Left kidney (tissue), 2 donors: Measurements from ENCODE around the gene CIAO1. TPM values are rescaled to one million over a fixed set of nuclear protein-coding genes. Genes with fewer than 3 reads are reported as not detected.
"Not testable (repeated sequence)": the region's sequence is repeated elsewhere in the genome, so short reads cannot be mapped to it uniquely, and the experiment has no call there.

Experiments used
- DNase-seq: peaks from one replicate; pipeline ENCODE4 v3.0.0-alpha.2; 2013
- polyA plus RNA-seq: library from polyadenylated mRNA; unstranded; fragments of 120-200 nt; gene quantifications from one replicate; pipeline ENCODE4 v1.2.1, GENCODE V29; 2013; ENCODE audit not compliant: insufficient read length

The CIAO1 gene
- polyA plus RNA-seq, 1 donor = 83.6 TPM

DNA sequence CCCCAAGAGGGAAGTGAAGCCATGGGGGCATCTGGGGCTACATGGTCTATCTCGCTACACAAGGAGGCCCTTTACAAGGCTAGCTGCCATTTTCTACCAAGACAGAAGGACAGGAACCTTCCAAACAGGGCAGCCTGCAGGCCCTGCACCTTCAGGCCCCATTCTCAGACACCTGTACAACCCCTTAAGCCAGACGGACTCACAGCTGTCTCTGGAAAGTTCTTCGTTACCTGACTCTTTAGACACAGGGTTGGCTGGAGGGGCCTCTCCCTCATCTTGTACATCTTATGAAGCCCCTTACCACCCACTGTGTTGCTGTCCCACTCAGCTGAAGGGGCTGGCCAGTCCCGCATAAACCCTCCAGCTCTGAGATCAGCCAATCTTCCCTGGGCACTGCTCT is 17.4 kb upstream of the CIAO1 start:
- no peak for DNase-seq

DNA sequence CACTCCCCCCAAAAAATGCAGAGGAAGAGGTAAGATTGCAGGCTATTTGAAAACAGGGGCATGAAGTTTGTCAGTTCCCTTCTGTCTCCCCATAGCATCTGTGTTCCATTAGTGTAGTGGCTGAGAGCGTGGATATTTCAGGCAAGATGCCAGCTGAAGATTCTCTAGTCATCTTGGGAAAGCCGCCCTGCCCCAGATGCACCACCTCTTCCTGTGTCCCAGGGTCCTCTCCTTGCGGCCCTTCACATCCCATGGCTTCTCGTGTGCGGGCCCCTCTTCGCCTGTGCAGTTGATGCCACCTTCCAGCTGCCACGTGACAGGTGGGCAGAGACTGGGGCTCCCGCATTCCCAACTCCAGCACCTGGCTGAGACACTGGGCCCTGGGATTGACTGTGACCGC is 16.4 kb upstream of the CIAO1 start:
- no peak for DNase-seq

DNA sequence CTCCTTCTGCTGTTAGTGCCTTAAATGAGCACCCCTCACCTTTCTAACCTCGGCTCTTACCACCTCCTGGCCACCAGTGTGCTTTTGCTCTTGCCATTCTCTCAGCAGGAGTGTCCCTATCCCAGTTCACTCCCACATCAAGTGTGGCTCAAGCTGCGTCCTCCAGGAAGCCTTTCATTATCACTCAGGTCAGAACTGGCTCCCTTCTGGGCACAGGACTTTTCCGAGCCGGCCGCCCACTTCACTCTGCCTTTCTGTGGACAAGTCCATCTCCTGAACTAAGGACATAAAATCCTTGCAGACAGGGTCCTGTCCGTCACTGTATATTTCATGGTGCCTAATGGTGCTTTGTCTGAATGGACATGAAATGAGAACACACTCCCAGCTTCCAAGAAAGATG is 15.8 kb upstream of the CIAO1 start:
- DNase-seq = no peak

DNA sequence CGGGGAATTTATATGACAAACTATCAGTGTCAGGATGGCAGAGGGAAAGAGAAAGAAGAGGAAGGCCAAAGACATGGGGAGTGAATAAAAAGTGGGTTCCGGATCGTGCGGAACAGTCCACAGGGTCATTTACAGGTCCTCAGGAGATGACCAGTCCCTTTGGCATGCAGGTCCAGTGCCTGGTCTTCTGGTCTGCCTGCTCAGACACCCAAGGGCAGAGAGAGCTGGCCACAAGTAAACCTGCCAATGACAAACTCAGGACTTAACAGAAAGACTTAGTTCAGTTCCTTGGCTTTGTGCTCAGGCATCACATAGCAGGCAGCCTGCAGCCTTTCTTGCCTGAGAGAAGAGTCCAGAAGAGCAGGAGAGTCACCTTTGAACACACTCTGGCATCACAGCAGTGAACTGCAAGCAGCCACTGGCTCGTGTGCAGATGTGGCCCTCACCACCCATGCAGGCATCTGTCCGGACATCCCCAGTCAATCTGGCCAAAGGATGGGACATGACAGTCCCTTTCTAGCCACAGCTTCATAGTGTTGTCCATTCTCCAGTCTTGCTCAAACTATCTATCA is 14.2 kb upstream of the CIAO1 start:
- DNase-seq = peak; percentile 82

DNA sequence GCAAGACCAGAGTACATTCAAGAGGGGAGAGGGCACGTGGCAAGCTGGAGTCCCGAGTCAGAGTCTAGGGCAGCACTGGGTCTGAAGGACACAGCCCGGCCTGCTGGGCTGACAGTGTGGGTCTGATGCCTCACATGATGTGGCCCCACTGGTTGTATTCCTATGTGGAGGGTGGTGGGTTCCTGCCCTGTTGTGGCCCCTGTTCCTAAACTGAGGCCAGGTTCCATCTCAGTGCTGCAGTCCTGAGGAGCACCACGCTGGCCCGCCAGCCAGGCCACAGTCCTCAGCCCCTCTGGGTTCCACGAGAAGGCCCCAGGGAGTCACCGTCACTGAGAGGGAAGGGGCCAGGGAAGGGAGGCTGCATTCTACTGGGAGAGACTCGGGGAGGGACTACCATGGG is 13.5 kb upstream of the CIAO1 start:
- no peak for DNase-seq

DNA sequence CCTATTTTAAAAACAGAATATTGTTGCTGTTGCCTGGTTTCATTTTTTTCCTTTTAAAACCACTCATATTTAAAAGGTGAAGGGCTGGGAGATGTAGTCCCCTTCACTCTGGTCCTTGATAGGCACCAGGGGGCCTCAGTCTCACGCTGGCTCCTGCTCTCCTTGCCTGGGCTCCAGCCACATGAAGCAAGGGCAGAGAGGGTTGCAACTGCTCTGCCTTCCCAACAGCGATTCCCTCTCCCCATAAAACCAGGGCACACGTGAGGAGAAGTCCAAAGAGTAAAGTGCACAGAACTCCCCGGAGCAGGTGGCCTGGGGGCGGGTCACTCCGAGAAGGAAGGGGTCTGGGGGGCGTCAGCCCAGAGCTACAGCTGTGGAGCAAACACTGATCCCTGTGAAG is 13.0 kb upstream of the CIAO1 start:
- DNase-seq = no peak

DNA sequence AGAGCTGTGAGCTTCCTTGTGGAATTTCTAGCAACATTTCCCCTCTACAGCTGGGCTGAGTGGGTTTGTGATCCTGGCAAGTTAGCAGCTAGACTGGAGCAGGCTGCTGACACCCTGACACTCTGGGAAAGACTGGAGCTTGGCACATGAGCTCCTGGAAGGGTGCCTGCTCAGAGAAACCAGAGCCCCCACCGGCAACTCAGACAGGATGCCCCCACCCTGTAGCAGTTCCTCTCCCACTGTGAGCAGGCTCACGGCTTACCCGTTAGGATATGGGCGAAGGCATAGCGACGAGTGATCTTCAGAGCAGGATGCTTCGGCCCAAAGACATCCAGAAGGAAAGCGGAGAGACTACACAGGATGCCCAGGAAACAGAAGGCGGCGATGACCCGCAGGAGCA is 11.5 kb upstream of the CIAO1 start:
- no peak for DNase-seq

DNA sequence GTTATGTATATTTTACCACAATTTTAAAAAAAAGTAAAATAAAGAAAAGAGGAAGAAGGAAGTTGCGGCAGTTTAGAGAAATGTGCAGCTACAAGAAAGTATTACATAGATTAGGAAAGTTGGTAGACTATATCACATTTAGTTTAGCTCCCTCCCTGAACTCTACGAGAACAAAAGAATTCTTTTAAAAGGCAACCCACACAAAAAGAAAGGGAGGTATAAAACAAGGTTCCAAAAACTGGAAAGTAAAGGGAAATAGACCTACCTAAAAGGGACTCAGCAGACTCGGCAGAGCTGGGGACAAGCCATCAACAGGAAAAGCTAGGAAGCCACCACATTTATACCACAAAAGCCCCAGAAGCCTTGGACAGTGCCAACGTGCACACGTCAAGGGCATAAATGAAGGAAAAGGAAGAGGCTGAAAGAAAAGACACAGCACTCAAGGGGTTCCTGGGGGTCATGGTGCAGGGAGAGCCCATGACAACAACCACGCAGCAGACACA is 9.4 kb upstream of the CIAO1 start:
- DNase-seq = no peak

DNA sequence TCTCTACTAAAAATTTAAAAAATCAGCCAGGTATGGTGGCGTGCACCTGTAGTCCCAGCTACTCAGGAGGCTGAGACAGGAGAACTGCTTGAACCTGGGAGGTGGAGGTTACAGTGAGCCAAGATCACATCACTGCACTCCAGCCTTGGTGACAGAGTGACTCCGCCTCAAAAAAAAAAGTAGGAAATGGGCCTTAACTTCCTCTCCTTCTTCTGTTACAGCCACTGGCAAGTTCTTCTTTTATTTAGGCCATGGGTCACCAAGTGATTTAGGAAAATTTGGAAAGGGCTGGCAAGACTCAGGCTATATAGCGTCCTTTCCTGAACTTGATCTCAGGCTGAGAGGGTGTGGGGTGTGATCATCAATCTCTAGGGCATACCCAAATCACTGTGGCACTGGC is 8.3 kb upstream of the CIAO1 start:
- not testable (repeated sequence) for DNase-seq

DNA sequence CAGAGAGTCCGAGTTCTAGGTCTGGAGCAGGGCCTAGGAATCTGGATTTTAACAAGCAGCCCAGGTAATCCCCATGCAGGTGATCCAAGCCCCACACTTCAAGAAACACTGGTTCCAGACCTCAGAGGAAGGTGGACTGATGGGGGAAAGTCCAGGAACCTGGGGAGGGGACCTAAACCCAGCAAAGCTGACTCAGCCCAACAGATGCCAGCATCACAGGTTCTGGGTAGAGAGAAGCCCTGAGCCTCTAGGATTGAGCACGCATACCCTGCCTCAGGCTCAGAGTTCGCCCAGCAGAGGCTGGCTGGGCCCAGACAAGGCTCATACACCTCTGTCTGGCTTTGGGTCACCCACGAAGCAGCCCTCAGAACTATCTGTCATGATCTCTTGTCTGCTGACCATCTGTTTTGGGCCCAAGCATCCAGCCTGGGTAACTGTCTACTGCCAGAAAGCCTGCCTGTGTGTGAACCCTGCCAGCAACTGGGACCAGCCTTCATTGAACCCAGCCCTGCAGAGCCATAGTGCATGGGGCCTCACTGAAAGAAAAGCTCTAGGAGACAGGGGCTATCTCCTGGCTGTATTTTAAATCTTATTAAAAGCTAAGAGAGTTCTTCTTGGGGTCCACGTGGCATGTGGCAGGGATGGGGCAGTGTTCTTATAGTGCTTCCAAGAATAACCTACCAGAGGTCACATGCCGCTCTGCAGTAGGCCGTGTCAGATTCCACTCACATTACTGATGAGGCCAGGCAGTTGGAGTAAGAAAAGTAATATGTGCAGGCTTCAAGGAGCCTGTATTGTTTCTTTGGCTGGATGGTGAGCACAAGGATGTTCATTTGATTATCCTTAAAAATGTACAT is 7.6 kb upstream of the CIAO1 start:
- no peak for DNase-seq

DNA sequence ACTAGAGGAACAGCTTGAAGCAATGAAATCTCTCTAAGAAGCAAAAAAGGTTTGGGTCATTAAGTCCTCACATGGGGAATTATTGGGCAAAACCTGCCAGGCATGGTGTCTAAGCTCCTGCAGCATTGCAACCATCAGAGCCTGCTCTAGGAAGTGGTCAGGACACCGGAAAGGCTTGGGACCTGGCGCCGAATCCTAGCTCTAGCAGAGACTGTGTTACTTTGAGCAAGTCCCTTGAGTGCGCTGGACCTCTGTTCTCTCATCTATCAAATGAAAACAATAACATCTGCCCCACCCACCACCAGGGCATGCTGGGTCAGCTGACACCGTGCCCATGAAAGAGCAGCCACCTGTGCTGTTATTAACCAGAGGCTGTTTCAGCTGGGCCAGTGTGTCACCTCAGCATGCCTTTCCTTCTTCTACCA is 6.5 kb upstream of the CIAO1 start:
- no peak for DNase-seq

DNA sequence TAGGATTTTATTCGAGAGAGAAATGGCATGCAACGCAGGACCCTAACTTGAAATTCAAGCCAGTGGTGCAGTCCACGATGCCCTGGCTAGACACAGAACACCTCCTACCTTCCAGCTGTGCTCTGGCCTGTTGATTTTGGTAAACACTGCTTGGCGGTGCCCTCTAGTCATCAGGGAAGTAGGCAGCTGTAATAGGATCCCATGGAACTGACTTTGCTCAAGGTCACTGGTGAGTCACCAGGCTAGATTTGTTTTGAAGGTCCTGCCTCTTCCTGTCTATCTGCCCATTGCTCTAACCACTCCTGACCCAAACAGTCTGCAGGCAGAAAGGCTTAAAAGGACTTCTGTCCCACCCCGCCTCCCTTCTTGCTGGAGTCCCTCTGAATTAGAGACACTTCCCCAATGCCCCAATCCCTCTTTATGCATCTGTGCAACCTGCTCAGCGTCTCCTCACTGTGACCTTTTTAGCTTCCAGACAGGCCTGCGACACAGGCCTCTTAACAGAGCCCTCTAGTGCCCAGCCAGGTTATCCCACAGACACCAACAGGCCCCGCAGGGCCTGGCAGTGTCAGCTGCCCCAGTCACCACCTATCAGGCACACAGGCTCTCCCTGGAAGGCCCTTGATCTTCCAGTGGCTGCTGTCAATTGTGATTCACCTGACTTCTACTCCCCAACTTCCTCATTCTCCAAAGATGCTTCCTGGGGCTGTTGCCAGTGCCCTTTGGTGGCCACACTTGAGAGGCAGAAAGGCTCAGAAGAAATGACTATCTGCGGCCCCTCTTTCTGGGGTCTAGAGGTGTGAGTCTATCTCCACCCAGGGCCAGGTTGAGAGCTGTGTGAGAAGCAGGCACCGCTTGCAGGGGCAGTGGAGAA is 5.4 kb upstream of the CIAO1 start:
- peak; percentile 66 for DNase-seq

DNA sequence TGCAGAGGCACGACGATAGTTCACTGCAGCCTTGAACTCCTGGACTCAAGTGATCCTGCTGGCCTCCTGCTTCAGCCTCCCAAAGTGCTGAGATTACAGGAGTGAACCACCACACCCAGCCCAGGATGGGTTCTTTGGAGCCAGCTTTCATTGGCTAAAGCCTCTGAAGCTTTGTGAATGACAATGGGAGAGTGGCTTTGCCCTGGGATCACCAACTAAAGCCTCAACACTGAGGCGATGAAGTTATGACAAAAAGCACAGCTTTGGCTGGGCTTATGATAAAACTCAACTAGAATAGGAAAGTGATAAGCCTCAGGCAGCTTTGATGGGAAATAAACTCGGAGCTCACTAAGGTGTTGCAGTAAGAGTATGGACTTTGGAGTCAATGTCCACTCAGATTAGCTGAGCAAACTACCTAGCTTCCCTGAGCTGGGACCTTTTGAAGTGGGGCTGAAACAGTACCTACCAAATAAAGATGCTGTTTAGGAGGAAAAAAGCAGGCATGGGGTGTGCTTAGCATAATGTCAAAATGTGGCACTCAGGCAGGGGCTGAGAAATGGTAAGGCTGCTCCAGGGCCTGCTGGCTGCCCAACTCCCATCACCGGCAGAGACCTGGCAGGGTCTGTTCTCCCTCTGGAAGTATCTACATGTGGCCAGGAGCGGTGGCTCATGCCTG is 4.6 kb upstream of the CIAO1 start:
- no peak for DNase-seq

DNA sequence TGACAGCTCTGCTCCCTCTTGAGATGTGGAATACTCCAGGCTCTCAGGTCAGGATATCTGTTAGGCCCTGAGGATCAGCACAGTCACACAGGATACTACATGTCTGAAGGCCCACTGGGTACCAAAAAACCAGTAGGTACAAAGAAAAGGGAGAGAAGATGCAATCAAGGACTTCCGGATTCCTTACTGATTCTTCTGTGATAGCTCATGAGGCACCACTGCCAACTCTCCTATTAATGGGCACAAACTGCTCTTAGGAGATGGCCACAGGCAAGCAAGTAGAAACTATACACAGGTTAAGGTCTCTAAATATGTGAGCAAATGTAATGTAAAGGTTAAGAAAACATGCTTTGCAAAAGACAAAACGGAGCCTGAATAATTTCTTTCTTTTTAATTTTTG is 3.7 kb upstream of the CIAO1 start:
- DNase-seq = no peak

DNA sequence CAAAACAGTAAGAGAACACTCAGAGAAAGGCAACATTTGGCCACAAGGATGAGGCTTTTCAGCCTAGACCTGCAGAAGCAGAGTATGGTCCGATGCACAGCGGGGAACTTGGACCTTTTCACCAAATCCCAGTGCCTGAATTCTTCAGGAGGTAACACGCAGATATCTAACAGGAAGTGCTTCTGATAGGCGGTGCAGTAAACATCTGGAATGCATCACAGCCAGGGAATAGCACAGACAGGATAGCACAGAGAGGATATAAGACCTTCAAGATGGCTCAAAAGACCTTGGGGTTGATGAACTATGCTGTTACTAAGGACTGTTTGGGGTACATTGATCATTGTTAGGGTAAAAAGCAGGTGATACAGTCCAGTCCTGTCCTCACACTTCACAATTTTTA is 1.9 kb upstream of the CIAO1 start:
- no peak for DNase-seq

DNA sequence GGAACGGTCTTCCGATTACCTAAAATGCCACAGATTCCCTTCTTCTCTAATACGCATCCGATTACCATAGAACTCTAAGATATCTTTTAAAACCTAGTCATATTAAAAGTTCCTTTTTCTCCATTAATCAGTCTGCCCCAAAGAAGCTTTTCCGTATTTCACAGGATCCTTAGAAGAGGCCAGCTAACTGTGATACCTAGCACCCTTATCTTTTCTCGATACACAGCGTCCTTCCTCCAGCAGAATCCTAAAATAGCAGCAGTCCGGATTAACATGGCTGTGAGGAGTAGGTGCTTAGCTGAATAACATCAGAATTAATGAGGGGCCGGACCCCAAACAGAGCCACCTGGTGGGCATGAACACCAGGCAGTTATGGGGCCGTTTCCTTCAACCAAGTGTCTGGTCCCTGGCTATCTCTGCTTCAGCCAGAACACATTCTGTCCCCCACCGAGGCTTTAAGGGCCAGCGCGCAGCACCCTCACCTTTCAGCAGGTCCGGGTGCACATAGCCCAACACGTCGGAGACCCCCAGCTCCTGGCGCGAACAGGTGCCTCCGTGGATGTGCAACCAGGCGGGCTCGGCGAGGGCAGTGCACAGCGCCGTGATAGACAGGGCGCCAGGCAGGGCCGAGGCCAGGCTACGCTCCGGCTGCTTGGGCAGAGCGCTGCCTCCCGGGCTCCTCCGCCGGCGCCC is 1.2 kb upstream of the CIAO1 start:
- DNase-seq = peak; percentile 46

DNA sequence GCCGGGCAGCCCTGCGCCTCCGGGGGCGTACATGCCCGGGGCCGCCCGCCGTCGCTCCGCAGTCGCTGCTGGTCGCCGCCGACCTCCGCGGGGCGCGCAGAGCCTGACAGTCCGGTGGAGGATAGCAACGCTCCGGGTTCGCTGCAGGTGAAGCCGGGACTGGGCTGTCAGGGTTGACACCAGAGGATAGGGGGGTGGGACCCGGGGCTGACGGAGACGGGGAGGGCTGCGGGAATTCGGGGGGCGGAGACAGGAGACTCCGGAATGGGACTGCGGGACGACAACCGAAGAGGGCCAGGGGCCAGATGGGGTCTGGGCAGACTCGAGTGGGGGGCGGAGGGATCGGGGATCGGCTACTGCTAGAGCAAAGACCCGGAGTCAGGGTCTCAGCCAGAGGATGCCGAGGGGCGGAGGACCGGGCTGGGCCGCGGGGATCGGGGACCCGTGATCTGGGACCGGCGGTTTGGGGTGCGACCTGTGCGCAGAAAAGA is 631 bp upstream of the CIAO1 start:
- no peak for DNase-seq

DNA sequence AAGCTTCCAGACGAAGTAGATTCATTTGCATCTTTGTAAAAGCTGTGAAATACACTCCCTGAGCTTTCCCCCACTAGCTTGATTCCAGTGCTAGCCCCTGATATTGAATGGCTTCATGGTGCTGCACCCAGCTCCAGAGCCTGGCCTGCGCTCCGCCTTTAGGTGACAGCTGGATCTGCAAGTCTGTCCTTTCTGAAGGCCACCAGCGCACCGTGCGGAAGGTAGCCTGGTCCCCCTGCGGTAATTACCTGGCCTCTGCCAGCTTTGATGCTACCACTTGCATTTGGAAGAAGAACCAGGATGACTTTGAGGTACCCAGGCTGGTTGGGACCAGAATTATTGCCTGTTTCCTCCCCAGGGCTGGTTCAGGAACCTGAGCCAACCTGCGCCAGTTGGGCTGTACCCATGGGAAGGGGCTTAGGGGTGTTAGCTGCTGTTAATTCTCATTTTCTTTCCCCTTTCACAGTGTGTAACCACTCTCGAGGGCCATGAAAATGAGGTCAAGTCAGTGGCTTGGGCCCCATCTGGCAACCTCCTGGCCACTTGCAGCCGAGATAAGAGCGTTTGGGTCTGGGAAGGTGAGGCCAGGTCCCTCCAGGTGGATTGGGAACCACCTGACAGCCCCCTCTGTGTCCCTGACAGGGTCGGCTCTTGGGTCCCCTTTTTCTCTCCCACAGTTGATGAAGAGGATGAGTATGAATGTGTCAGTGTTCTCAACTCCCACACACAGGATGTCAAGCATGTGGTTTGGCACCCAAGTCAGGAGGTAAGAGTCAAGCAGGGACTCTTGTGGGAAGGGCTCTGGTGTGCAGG is 1.3 kb downstream of the CIAO1 start:
- no peak for DNase-seq

DNA sequence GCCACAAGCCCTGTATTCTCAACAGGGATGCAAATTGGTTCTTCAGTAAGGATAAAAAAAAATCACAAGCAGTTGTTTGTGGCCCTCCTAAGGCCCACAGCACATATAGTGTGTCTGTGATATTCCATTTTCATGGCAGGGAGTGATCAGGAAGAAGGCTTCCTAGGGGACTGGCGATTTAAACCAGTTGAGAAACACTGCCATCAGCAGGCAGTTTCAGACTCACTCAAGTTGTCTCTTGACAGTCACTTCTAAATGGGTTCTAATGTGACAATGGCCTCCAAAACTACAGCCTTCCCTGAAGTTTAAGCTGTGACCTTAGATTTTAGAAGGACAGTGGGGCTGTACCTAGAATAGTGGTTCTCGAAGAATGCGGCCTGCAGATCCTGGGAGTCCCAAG is 6.0 kb downstream of the CIAO1 start:
- DNase-seq = no peak

DNA sequence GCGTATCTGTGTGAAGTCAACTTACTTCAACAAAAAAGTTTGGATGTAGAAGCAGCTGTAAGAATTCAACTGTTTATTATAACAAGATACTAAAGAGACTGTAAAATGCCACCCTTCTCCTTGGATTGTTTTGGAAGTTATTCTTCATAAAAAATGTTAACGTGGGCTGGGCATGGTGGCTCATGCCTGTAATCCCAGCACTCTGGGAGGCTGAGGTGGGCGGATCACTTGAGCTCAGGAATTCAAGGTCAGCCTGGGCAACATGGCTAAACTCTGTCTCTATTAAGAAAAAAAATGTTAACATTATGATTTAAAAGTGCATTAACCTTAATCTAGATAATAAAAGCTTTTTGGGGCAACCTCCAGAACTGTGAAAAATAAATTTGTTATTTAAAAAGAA is 7.7 kb downstream of the CIAO1 start:
- DNase-seq = no peak
